HepG2 (cell line): Measurements from ENCODE around the gene DLG2.

Source experiments
- ATF2 ChIP-seq: sonication (generic); formaldehyde crosslinking; IDR thresholded peaks from 2 replicates; pipeline ENCODE4 v1.4.0; 2020; ENCODE audit warnings: missing genetic modification reagents
- CTCF ChIP-seq: sonication (generic); formaldehyde crosslinking; IDR thresholded peaks from 2 replicates; pipeline ENCODE4 v1.5.0; 2020; ENCODE audit warnings: mild to moderate bottlenecking, missing genetic modification reagents, moderate library complexity
- NCOA2 ChIP-seq: sonication (generic); formaldehyde crosslinking; IDR thresholded peaks from 2 replicates; pipeline ENCODE4 v1.8.0; 2022; ENCODE audit warnings: inconsistent platforms
- POLR2A ChIP-seq, 2 experiments: IDR thresholded peaks; 2 replicates each; pipeline ENCODE4 v1.6.1; 2011; ENCODE audit warnings: low read depth in 2 of 2, low read length in 2 of 2, mild to moderate bottlenecking in 1 of 2, moderate library complexity in 1 of 2; ENCODE audit not compliant: insufficient read depth in 1 of 2
- ZBTB14 ChIP-seq: sonication (generic); formaldehyde crosslinking; IDR thresholded peaks from 2 replicates; pipeline ENCODE4 v1.4.0; 2020; ENCODE audit warnings: missing genetic modification reagents
- ZNF335 ChIP-seq: sonication (generic); formaldehyde crosslinking; IDR thresholded peaks from 2 replicates; pipeline ENCODE4 v1.4.0; 2020; ENCODE audit warnings: missing genetic modification reagents

DNA sequence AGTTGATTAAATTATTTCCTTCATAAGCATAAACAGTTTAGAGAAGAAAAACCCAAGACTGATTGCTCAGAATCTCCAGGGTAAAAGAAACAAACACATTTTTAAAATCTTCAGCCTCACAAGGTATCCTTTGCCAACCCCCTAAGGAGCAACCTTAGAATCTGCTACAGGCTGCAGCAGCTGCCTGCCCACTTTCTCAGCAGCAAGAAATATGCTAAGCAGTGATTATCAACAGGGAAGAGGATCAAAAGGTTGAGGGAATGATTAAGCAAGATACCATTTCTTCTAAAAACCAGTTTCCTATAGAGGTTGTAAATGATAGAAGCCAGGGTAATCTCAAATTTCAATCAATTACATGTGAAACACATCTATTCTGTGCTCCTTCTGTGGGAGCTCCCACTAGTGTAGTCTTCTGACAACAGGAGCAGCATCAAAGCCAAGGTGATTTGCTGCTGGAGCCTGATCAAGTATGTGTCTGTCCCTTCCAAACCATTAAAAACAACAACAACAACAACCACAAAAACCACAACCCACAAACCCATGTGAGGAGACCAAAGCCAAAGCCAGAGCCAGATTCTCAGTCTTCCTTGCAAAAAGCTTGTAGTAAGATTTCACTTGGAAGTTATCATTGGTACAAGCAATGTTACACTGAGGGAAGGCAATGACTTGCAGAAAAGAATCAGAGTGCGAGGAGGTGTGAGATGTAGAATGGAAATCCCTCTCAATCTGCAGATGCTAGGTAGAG is 761.2 kb downstream of the DLG2 start:
- TF ChIP-seq POLR2A (IDR thresholded peaks at IDR 0.05; ENCODE audit: insufficient read depth in 1 of 2, low read depth in 2 of 2, low read length in 2 of 2) (no peak), ATF2 (CRISPR knock-in tag) (no peak), NCOA2 (CRISPR knock-in tag) (no peak), ZBTB14 (CRISPR knock-in tag) (no peak), ZNF335 (CRISPR knock-in tag) (no peak), CTCF (CRISPR knock-in tag) (no peak)
